Liver (tissue), 9 donors: ENCODE measurements around the gene TOR4A. TPM values are rescaled to one million over a fixed set of nuclear protein-coding genes. Genes with fewer than 3 reads are reported as not detected.
A peak's percentile ranks its signal among the peaks of the same experiment; 100 is the strongest.

Source experiments
- DNase-seq: peaks from one replicate; pipeline ENCODE4 v3.0.0-alpha.2; 2017; ENCODE audit warnings: low spot score
- H3K27ac ChIP-seq, 2 donors: one replicate each; pipeline ENCODE4 v1.7.0; 2013; ENCODE audit warnings: inconsistent platforms in 2 of 2, low read length in 2 of 2, control low read depth in 1 of 2, low read depth in 1 of 2, mild to moderate bottlenecking in 1 of 2
- H3K27me3 ChIP-seq, 4 donors: one replicate each; pipeline versions ENCODE4 v1.6.1 to v1.7.0; 2013; ENCODE audit warnings: low read length in 3 of 4, inconsistent platforms in 1 of 4, mild to moderate bottlenecking in 1 of 4, moderate library complexity in 1 of 4; ENCODE audit not compliant: control insufficient read depth in 4 of 4, insufficient read depth in 4 of 4
- H3K36me3 ChIP-seq, 4 donors: one replicate each; pipeline versions ENCODE4 v1.6.1 to v1.7.0; 2013; ENCODE audit warnings: low read length in 3 of 4, mild to moderate bottlenecking in 3 of 4, low read depth in 1 of 4, moderate library complexity in 1 of 4; ENCODE audit not compliant: control insufficient read depth in 4 of 4, insufficient read depth in 3 of 4
- H3K4me1 ChIP-seq, 4 donors: one replicate each; pipeline versions ENCODE4 v1.6.1 to v1.7.0; 2013; ENCODE audit warnings: low read length in 3 of 4, mild to moderate bottlenecking in 3 of 4, moderate library complexity in 1 of 4; ENCODE audit not compliant: control insufficient read depth in 4 of 4, insufficient read depth in 4 of 4
- H3K4me3 ChIP-seq, 3 donors: one replicate each; pipeline versions ENCODE4 v1.6.1 to v1.7.0; 2013; ENCODE audit warnings: low read length in 3 of 3, control low read depth in 1 of 3, low read depth in 1 of 3, mild to moderate bottlenecking in 1 of 3
- H3K9ac ChIP-seq, 2 donors: one replicate each; pipeline ENCODE4 v1.7.0; 2013; ENCODE audit warnings: low read length in 2 of 2, mild to moderate bottlenecking in 2 of 2, moderate library complexity in 2 of 2, control low read depth in 1 of 2, low read depth in 1 of 2
- H3K9me3 ChIP-seq, 4 donors: one replicate each; pipeline versions ENCODE4 v1.6.1 to v1.7.0; 2013; ENCODE audit warnings: low read length in 3 of 4; ENCODE audit not compliant: control insufficient read depth in 4 of 4
- FOXA1 ChIP-seq: IDR thresholded peaks from 2 replicates; pipeline ENCODE4 v1.6.1; 2016; ENCODE audit warnings: antibody characterized with exemption
- GABPA ChIP-seq, 2 donors: IDR thresholded peaks in 1 of 2; conservative IDR thresholded peaks in 1 of 2; 2 replicates each; pipeline ENCODE4 v1.6.1; 2016; ENCODE audit warnings: antibody characterized with exemption in 2 of 2, mild to moderate bottlenecking in 1 of 2, moderate library complexity in 1 of 2
- HNF4A ChIP-seq, 2 donors: conservative IDR thresholded peaks; 2 replicates each; pipeline ENCODE4 v1.6.1; 2016; ENCODE audit warnings: antibody characterized with exemption in 2 of 2, mild to moderate bottlenecking in 2 of 2
- HNF4G ChIP-seq: IDR thresholded peaks from 2 replicates; pipeline ENCODE4 v1.6.1; 2016; ENCODE audit warnings: antibody characterized with exemption
- JUND ChIP-seq, 2 donors: IDR thresholded peaks; 2 replicates each; pipeline ENCODE4 v1.6.1; 2016; ENCODE audit warnings: antibody characterized with exemption in 2 of 2
- NR2F2 ChIP-seq: IDR thresholded peaks from 2 replicates; pipeline ENCODE4 v1.6.1; 2016; ENCODE audit warnings: antibody characterized with exemption
- RAD21 ChIP-seq, 2 donors: IDR thresholded peaks; 2 replicates each; pipeline ENCODE4 v1.6.1; 2016; ENCODE audit warnings: antibody characterized with exemption in 2 of 2, mild to moderate bottlenecking in 2 of 2
- SP1 ChIP-seq: IDR thresholded peaks from 2 replicates; pipeline ENCODE4 v1.6.1; 2018; ENCODE audit warnings: antibody characterized with exemption, mild to moderate bottlenecking
- TAF1 ChIP-seq: conservative IDR thresholded peaks from 2 replicates; pipeline ENCODE4 v1.6.1; 2016; ENCODE audit warnings: antibody characterized with exemption, mild to moderate bottlenecking
- YY1 ChIP-seq: IDR thresholded peaks from 2 replicates; pipeline ENCODE4 v1.6.1; 2016; ENCODE audit warnings: antibody characterized with exemption, mild to moderate bottlenecking
- WGBS: extraction: QIAGEN DNeasy Blood & Tissue Kit; methylation state at CpG from one replicate; pipeline ENCODE4 v1.1.7; 2013; 5-methylcytosine and 5-hydroxymethylcytosine counted together
- polyA plus RNA-seq, 2 donors: library from polyadenylated mRNA; stranded (reverse) in 1 of 2; unstranded in 1 of 2; fragments of 200-250 nt in 1 of 2; fragments of >200 nt in 1 of 2; fragmentation: Nextera tagmentation in 1 of 2; extraction: Ambion mirVana in 1 of 2; gene quantifications; one replicate each; pipeline versions ENCODE4 v1.2.1 to v1.2.3, GENCODE V29; 2013 to 2015
- total RNA-seq, 2 donors: library from RNA; depleted of rRNA; stranded (reverse); fragments of >200 nt; gene quantifications; one replicate each; pipeline ENCODE4 v1.2.3, GENCODE V29; 2014
- TF ChIP-seq, protein P1 (sequence below): IDR thresholded peaks from 2 replicates; pipeline ENCODE4 v1.6.1; 2016; ENCODE audit warnings: antibody characterized with exemption, mild to moderate bottlenecking
- TF ChIP-seq, protein P2 (sequence below): fragments of 150-350 bp; IDR thresholded peaks from 2 replicates; pipeline ENCODE4 v1.5.1; 2017; ENCODE audit warnings: improper control_type of control experiment, low read depth, low read length; ENCODE audit not compliant: missing input control
- TF ChIP-seq, protein P3 (sequence below): IDR thresholded peaks from 2 replicates; pipeline ENCODE4 v1.6.1; 2016; ENCODE audit warnings: antibody characterized with exemption
- TF ChIP-seq, protein P4 (sequence below): IDR thresholded peaks from 2 replicates; pipeline ENCODE4 v1.6.1; 2016; ENCODE audit warnings: antibody characterized with exemption
- TF ChIP-seq, protein P5 (sequence below): IDR thresholded peaks from 2 replicates; pipeline ENCODE4 v1.6.1; 2016; ENCODE audit warnings: antibody characterized with exemption
- donor health status: healthy.
- donor health status: healthy.
- donor health status: healthy.
- donor health status: healthy.
- donor health status: healthy.

The TOR4A gene
- total and polyA plus RNA-seq, 4 donors: 0.35 to 5.1 (median 4.3) TPM

DNA sequence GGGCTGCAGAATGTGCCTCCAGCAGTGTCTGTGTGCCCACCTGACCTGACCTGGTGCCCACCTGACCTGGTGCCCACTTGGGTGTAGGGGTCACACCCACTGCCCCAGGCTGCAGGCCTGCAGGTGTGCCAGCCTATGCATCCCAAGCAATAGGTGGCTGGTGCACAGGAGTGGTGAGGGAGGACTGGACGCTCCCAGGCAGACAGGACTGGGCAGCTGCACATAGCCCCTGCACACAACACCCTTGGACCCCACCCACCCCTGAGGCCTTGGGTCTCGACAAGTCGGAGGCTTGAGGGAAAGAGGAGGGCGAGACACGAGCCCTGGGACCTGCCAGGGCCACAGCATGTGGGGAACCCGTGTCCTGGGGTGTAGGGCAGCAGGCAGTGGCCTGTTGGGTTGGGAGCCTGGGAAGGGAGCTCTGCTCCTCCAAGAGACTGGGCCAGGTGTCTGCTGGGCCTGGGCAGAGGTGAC is 35.4 kb downstream of the TOR4A start:
- no peaks in the 10 kb centered on the region for H3K9me3 ChIP-seq
- peak; percentile 30 for DNase-seq
- no peak overlapping the region for H3K27ac ChIP-seq
- H3K9ac ChIP-seq: no peak overlapping the region
- no peak overlapping the region for H3K4me3 ChIP-seq
- TF ChIP-seq GABPA (IDR thresholded peaks at IDR 0.05 in 1 of 2, conservative IDR thresholded peaks at IDR 0.05 in 1 of 2) (no peak), TAF1 (no peak), YY1 (no peak), RAD21 (IDR thresholded peaks at IDR 0.05) (no peak), JUND (IDR thresholded peaks at IDR 0.05) (no peak), HNF4G (no peak), NR2F2 (no peak), HNF4A (conservative IDR thresholded peaks at IDR 0.05) (no peak), SP1 (no peak)
- TF ChIP-seq, protein P1, sequence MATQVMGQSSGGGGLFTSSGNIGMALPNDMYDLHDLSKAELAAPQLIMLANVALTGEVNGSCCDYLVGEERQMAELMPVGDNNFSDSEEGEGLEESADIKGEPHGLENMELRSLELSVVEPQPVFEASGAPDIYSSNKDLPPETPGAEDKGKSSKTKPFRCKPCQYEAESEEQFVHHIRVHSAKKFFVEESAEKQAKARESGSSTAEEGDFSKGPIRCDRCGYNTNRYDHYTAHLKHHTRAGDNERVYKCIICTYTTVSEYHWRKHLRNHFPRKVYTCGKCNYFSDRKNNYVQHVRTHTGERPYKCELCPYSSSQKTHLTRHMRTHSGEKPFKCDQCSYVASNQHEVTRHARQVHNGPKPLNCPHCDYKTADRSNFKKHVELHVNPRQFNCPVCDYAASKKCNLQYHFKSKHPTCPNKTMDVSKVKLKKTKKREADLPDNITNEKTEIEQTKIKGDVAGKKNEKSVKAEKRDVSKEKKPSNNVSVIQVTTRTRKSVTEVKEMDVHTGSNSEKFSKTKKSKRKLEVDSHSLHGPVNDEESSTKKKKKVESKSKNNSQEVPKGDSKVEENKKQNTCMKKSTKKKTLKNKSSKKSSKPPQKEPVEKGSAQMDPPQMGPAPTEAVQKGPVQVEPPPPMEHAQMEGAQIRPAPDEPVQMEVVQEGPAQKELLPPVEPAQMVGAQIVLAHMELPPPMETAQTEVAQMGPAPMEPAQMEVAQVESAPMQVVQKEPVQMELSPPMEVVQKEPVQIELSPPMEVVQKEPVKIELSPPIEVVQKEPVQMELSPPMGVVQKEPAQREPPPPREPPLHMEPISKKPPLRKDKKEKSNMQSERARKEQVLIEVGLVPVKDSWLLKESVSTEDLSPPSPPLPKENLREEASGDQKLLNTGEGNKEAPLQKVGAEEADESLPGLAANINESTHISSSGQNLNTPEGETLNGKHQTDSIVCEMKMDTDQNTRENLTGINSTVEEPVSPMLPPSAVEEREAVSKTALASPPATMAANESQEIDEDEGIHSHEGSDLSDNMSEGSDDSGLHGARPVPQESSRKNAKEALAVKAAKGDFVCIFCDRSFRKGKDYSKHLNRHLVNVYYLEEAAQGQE: no peak
- TF ChIP-seq, protein P2, sequence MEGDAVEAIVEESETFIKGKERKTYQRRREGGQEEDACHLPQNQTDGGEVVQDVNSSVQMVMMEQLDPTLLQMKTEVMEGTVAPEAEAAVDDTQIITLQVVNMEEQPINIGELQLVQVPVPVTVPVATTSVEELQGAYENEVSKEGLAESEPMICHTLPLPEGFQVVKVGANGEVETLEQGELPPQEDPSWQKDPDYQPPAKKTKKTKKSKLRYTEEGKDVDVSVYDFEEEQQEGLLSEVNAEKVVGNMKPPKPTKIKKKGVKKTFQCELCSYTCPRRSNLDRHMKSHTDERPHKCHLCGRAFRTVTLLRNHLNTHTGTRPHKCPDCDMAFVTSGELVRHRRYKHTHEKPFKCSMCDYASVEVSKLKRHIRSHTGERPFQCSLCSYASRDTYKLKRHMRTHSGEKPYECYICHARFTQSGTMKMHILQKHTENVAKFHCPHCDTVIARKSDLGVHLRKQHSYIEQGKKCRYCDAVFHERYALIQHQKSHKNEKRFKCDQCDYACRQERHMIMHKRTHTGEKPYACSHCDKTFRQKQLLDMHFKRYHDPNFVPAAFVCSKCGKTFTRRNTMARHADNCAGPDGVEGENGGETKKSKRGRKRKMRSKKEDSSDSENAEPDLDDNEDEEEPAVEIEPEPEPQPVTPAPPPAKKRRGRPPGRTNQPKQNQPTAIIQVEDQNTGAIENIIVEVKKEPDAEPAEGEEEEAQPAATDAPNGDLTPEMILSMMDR: no peak
- TF ChIP-seq, protein P3, sequence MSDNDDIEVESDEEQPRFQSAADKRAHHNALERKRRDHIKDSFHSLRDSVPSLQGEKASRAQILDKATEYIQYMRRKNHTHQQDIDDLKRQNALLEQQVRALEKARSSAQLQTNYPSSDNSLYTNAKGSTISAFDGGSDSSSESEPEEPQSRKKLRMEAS: no peak
- peaks cover 3 to 9% (median 5%) of the 10 kb centered on the region in 4 donors for H3K4me1 ChIP-seq
- WGBS: 85% methylated on average over 6 of the region's 6 CpGs
- H3K36me3 ChIP-seq: no peaks in the 10 kb centered on the region
- no peaks in the 10 kb centered on the region for H3K27me3 ChIP-seq

DNA sequence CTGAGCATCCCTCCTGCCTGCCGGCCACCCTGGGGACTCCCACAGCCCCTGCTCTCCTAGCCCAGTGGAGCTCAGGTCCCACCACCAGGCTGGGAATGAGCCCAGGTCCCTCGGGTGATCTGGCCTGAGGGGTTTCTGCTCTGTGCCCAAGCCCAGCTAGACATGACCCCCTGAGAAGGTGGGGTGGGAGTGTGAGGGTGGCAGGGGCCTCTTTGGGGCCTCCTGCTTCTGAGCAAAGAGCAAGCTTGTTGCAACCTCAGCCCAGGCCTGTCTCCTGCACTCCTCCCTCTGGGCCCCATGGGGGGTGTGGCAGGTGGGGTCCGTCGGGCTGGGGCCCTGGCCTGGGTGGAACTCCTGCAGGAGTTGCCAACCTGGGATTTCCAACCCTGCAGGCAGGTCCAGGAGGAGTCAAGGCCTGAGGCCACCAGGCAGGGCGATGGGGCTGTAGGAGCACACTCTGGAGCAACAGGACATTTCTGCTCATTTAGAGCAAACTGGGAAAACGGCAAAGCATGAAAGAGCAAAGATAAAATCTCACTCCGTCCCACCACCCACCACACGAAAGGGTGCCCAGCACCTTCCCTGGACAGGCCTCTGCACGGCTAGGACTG is 35.9 kb downstream of the TOR4A start:
- H3K4me1 ChIP-seq: peaks cover 3 to 9% (median 5%) of the 10 kb centered on the region in 4 donors

More for the DNA sequence above, 35.9 kb downstream of the TOR4A start:
- no peak overlapping the region for H3K4me3 ChIP-seq
- TF ChIP-seq GABPA (IDR thresholded peaks at IDR 0.05 in 1 of 2, conservative IDR thresholded peaks at IDR 0.05 in 1 of 2) (no peak), NR2F2 (no peak), JUND (IDR thresholded peaks at IDR 0.05) (no peak), RAD21 (IDR thresholded peaks at IDR 0.05) (no peak), HNF4G (no peak), FOXA1 (no peak)
- TF ChIP-seq, protein P4, sequence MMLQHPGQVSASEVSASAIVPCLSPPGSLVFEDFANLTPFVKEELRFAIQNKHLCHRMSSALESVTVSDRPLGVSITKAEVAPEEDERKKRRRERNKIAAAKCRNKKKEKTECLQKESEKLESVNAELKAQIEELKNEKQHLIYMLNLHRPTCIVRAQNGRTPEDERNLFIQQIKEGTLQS: no peak
- TF ChIP-seq, protein P5, sequence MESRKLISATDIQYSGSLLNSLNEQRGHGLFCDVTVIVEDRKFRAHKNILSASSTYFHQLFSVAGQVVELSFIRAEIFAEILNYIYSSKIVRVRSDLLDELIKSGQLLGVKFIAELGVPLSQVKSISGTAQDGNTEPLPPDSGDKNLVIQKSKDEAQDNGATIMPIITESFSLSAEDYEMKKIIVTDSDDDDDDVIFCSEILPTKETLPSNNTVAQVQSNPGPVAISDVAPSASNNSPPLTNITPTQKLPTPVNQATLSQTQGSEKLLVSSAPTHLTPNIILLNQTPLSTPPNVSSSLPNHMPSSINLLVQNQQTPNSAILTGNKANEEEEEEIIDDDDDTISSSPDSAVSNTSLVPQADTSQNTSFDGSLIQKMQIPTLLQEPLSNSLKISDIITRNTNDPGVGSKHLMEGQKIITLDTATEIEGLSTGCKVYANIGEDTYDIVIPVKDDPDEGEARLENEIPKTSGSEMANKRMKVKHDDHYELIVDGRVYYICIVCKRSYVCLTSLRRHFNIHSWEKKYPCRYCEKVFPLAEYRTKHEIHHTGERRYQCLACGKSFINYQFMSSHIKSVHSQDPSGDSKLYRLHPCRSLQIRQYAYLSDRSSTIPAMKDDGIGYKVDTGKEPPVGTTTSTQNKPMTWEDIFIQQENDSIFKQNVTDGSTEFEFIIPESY: no peak
- TF ChIP-seq, protein P1: no peak
- H3K9me3 ChIP-seq: no peaks in the 10 kb centered on the region
- no peaks in the 10 kb centered on the region for H3K36me3 ChIP-seq
- H3K27ac ChIP-seq: no peak overlapping the region
- peak; percentile 34 for DNase-seq
- H3K27me3 ChIP-seq: no peaks in the 10 kb centered on the region
- H3K9ac ChIP-seq: no peak overlapping the region
- 83% methylated on average over 9 of the region's 9 CpGs for WGBS
